HEK293 (cell line): Measurements from ENCODE around the gene GNAT1.

ENCODE experiments used
- CTCF ChIA-PET: fragments of 350-600 bp; formaldehyde crosslinking; extraction: SDS; loops from one replicate; lab custom pipeline; 2021; ENCODE audit warnings: antibody characterized with exemption; lab: Yijun Ruan, JAX
- POLR2A ChIA-PET: fragments of 300-600 bp; formaldehyde crosslinking; extraction: SDS; loops from one replicate; lab custom pipeline; 2020; ENCODE audit warnings: antibody characterized with exemption, inconsistent platforms; lab: Yijun Ruan, JAX
- H3K27ac ChIP-seq: fragments of 200-500 bp; sonication (Bioruptor generic); 2 replicates; pipeline ENCODE4 v1.5.1; 2014; ENCODE audit warnings: low read depth, low read length, control low read depth, inconsistent platforms; ENCODE audit errors: extremely low read depth
- H3K36me3 ChIP-seq, 2 experiments: fragments of 200-500 bp in 1 of 2; sonication (Bioruptor generic) in 1 of 2; 1 replicate in 1 of 2; 2 replicates in 1 of 2; pipeline ENCODE4 v1.5.1; 2014 to 2017; ENCODE audit warnings: inconsistent platforms in 2 of 2, low read length in 2 of 2; ENCODE audit not compliant: control insufficient read depth in 2 of 2, insufficient read depth in 1 of 2
- H3K4me1 ChIP-seq: fragments of 200-500 bp; sonication (Bioruptor generic); 2 replicates; pipeline ENCODE4 v1.5.1; 2014; ENCODE audit warnings: mild to moderate bottlenecking, low read length, inconsistent platforms; ENCODE audit not compliant: control insufficient read depth, insufficient read depth
- H3K4me3 ChIP-seq: 2 replicates; pipeline ENCODE4 v1.5.1; 2011; ENCODE audit warnings: low read depth, mild to moderate bottlenecking, control low read depth, low read length, moderate library complexity
- H3K9me3 ChIP-seq: fragments of 200-500 bp; sonication (Bioruptor generic); 2 replicates; pipeline ENCODE4 v1.5.1; 2014; ENCODE audit warnings: low read depth, low read length, inconsistent platforms; ENCODE audit not compliant: control insufficient read depth, insufficient read depth
- BCL11A ChIP-seq: fragments of 450-650 bp; formaldehyde crosslinking; IDR thresholded peaks from 2 replicates; pipeline ENCODE4 v1.5.1; 2016; ENCODE audit warnings: low read depth, missing biosample characterization, missing genetic modification characterization
- GLI4 ChIP-seq: fragments of 450-650 bp; formaldehyde crosslinking; IDR thresholded peaks from 2 replicates; pipeline ENCODE4 v1.5.1; 2016; ENCODE audit warnings: missing biosample characterization, missing genetic modification characterization
- GLIS1 ChIP-seq: fragments of 450-650 bp; formaldehyde crosslinking; IDR thresholded peaks from 2 replicates; pipeline ENCODE4 v1.5.1; 2016; ENCODE audit warnings: missing biosample characterization, missing genetic modification characterization
- HOXD13 ChIP-seq: sonication (generic); formaldehyde crosslinking; IDR thresholded peaks from 2 replicates; pipeline ENCODE4 v1.8.0; 2022; ENCODE audit warnings: missing genetic modification reagents, borderline replicate concordance
- ZBTB7A ChIP-seq: fragments of 450-650 bp; formaldehyde crosslinking; IDR thresholded peaks from 2 replicates; pipeline ENCODE4 v1.5.1; 2016; ENCODE audit warnings: low read depth, missing biosample characterization, missing genetic modification characterization
- ZFP69B ChIP-seq: fragments of 450-650 bp; formaldehyde crosslinking; IDR thresholded peaks from 2 replicates; pipeline ENCODE4 v1.5.1; 2016; ENCODE audit warnings: missing biosample characterization, missing genetic modification characterization
- ZIC2 ChIP-seq: fragments of 450-650 bp; formaldehyde crosslinking; IDR thresholded peaks from 2 replicates; pipeline ENCODE4 v1.5.1; 2016; ENCODE audit warnings: missing biosample characterization, missing genetic modification characterization
- ZNF155 ChIP-seq: fragments of 450-650 bp; formaldehyde crosslinking; IDR thresholded peaks from 2 replicates; pipeline ENCODE4 v1.5.1; 2016; ENCODE audit warnings: missing biosample characterization, missing genetic modification characterization
- ZNF174 ChIP-seq: fragments of 450-650 bp; formaldehyde crosslinking; IDR thresholded peaks from 2 replicates; pipeline ENCODE4 v1.5.0; 2017; ENCODE audit warnings: missing biosample characterization, mild to moderate bottlenecking, missing genetic modification characterization
- ZNF311 ChIP-seq: fragments of 450-650 bp; formaldehyde crosslinking; IDR thresholded peaks from 2 replicates; pipeline ENCODE4 v1.5.1; 2017; ENCODE audit warnings: missing biosample characterization, missing genetic modification characterization, borderline replicate concordance
- ZNF473 ChIP-seq: fragments of 450-650 bp; formaldehyde crosslinking; IDR thresholded peaks from 2 replicates; pipeline ENCODE4 v1.5.1; 2017; ENCODE audit warnings: missing biosample characterization, missing genetic modification characterization
- ZNF530 ChIP-seq: fragments of 450-650 bp; formaldehyde crosslinking; IDR thresholded peaks from 2 replicates; pipeline ENCODE4 v1.5.1; 2016; ENCODE audit warnings: low read depth, missing biosample characterization, missing genetic modification characterization
- ZNF544 ChIP-seq: fragments of 450-650 bp; formaldehyde crosslinking; IDR thresholded peaks from 2 replicates; pipeline ENCODE4 v1.5.0; 2017; ENCODE audit warnings: missing biosample characterization, missing genetic modification characterization
- ZNF548 ChIP-seq: fragments of 450-650 bp; formaldehyde crosslinking; IDR thresholded peaks from 2 replicates; pipeline ENCODE4 v1.5.1; 2016; ENCODE audit warnings: missing biosample characterization, missing genetic modification characterization
- ZNF558 ChIP-seq: fragments of 450-650 bp; formaldehyde crosslinking; IDR thresholded peaks from 2 replicates; pipeline ENCODE4 v1.5.1; 2016; ENCODE audit warnings: missing biosample characterization, missing genetic modification characterization
- ZNF600 ChIP-seq: fragments of 450-650 bp; formaldehyde crosslinking; IDR thresholded peaks from 2 replicates; pipeline ENCODE4 v1.5.1; 2016; ENCODE audit warnings: missing biosample characterization, missing genetic modification characterization
- ZNF623 ChIP-seq: fragments of 450-650 bp; formaldehyde crosslinking; IDR thresholded peaks from 2 replicates; pipeline ENCODE4 v1.5.1; 2016; ENCODE audit warnings: missing biosample characterization, missing genetic modification characterization
- ZNF707 ChIP-seq: fragments of 450-650 bp; formaldehyde crosslinking; IDR thresholded peaks from 2 replicates; pipeline ENCODE4 v1.5.1; 2016; ENCODE audit warnings: missing biosample characterization, missing genetic modification characterization
- ZNF76 ChIP-seq: fragments of 450-650 bp; formaldehyde crosslinking; IDR thresholded peaks from 2 replicates; pipeline ENCODE4; 2016; ENCODE audit warnings: low read depth, missing biosample characterization, missing genetic modification characterization, borderline replicate concordance
- ZNF785 ChIP-seq: fragments of 450-650 bp; formaldehyde crosslinking; IDR thresholded peaks from 2 replicates; pipeline ENCODE4 v1.5.1; 2016; ENCODE audit warnings: missing biosample characterization, missing genetic modification characterization
- TF ChIP-seq, protein P1 (sequence below): fragments of 450-650 bp; formaldehyde crosslinking; IDR thresholded peaks from 2 replicates; pipeline ENCODE4 v1.5.1; 2016; ENCODE audit warnings: missing biosample characterization, missing genetic modification characterization
- TF ChIP-seq, protein P2 (sequence below): fragments of 450-650 bp; formaldehyde crosslinking; IDR thresholded peaks from 2 replicates; pipeline ENCODE4 v1.5.1; 2016; ENCODE audit warnings: missing biosample characterization, missing genetic modification characterization
- TF ChIP-seq, protein P3 (sequence below): fragments of 450-650 bp; formaldehyde crosslinking; IDR thresholded peaks from 2 replicates; pipeline ENCODE4 v1.5.1; 2016; ENCODE audit warnings: missing biosample characterization, missing genetic modification characterization
- TF ChIP-seq, protein P4 (sequence below): fragments of 450-650 bp; formaldehyde crosslinking; IDR thresholded peaks from 2 replicates; pipeline ENCODE4 v1.5.1; 2017; ENCODE audit warnings: missing biosample characterization, missing genetic modification characterization

Gene GNAT1

DNA sequence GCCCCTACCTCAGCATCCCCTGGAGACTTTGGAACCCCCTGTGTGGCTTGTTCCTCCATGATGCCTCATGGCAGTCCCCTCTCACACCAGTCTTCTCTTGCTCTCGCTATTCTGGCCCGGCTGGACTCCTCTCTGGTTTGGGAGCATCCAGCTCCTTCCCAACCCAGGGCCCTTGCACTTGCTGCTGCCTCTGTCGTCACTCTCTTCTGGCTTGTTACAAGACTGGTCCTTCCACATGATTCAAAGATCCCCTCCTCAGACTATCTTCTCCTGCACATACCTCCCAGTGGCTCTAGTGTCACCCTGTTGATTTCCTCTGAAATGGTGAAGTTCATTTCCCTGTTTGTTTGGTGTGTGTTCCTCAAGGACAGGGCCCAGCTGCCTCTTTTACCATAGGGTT, 38.1 kb downstream of the GNAT1 start:
- no peak overlapping the region for H3K27ac ChIP-seq
- POLR2A ChIA-PET, result interaction anchor here (0.8 kb wide), 1 partner anchor 17 kb away, joined by 3 read pairs; no protein-coding TSS in a partner anchor
- CTCF ChIA-PET, result interaction anchor here (0.7 to 6.2 kb wide), 11 partner anchors 9 to 95 kb away, joined by 3 to 56 read pairs (median 4); no protein-coding TSS in a partner anchor

DNA sequence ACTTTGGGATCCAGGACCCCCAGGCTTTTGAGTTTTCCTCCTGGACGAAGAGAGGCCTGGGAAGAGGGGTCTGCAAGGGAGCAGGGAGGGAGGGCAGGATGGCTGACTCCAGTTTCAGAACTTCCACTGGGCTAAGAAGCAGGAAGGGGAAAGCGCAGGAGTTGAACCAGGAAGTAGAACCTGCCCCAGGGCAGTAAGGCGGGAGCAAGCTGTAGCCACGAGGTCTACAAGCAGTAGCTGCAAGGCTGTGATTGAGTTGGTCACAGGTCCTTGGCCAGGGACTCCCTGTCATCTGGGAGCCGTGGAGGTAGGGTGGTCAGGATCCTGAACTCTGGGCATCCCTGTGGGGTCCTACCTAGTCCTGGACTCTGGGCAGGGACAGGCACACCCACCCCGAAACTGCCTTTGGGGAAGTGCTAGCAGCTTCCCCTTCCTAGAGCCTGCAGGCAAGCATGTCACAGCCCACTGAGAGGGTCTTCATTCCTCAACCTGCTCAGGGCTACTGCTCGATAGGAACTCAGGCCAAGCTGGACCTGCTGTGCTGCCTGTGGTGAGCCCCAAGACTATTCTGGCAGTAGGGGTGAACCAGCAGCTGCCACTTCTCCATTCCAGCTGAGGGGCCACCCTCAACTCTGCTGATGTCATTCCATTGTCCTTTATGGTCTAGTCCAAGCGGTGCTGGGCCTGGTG, 38.8 kb downstream of the GNAT1 start:
- H3K27ac ChIP-seq, result no peak overlapping the region
- peaks cover 3% of the 10 kb centered on the region; the same call in 1 of the 2 replicates for H3K4me1 ChIP-seq
- ChIA-PET POLR2A (interaction anchor here (0.8 kb wide), 1 partner anchor 16 kb away, joined by 3 read pairs; no protein-coding TSS in a partner anchor), CTCF (interaction anchor here (0.9 to 6.2 kb wide), 7 partner anchors 8 to 95 kb away, joined by 4 to 56 read pairs (median 6); no protein-coding TSS in a partner anchor)
- H3K4me3 ChIP-seq, result no peak overlapping the region
- H3K9me3 ChIP-seq, result no peaks in the 10 kb centered on the region
- TF ChIP-seq ZBTB7A, result no peak
- no peak for TF ChIP-seq ZNF544
- no peak for TF ChIP-seq ZNF174 (tag by site-specific recombination)
- TF ChIP-seq ZFP69B (tag by site-specific recombination), result no peak
- no peak for TF ChIP-seq ZNF785 (tag by site-specific recombination)
- no peak for TF ChIP-seq ZNF311
- TF ChIP-seq ZNF76, result no peak
- TF ChIP-seq, protein P1, sequence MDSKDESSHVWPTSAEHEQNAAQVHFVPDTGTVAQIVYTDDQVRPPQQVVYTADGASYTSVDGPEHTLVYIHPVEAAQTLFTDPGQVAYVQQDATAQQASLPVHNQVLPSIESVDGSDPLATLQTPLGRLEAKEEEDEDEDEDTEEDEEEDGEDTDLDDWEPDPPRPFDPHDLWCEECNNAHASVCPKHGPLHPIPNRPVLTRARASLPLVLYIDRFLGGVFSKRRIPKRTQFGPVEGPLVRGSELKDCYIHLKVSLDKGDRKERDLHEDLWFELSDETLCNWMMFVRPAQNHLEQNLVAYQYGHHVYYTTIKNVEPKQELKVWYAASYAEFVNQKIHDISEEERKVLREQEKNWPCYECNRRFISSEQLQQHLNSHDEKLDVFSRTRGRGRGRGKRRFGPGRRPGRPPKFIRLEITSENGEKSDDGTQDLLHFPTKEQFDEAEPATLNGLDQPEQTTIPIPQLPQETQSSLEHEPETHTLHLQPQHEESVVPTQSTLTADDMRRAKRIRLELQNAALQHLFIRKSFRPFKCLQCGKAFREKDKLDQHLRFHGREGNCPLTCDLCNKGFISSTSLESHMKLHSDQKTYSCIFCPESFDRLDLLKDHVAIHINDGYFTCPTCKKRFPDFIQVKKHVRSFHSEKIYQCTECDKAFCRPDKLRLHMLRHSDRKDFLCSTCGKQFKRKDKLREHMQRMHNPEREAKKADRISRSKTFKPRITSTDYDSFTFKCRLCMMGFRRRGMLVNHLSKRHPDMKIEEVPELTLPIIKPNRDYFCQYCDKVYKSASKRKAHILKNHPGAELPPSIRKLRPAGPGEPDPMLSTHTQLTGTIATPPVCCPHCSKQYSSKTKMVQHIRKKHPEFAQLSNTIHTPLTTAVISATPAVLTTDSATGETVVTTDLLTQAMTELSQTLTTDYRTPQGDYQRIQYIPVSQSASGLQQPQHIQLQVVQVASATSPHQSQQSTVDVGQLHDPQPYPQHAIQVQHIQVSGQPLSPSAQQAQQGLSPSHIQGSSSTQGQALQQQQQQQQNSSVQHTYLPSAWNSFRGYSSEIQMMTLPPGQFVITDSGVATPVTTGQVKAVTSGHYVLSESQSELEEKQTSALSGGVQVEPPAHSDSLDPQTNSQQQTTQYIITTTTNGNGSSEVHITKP (tag by site-specific recombination), result peak; percentile 63
- TF ChIP-seq BCL11A, result no peak
- peak; percentile 58 for TF ChIP-seq ZIC2 (tag by site-specific recombination)
- TF ChIP-seq HOXD13 (CRISPR knock-in tag), result no peak
- TF ChIP-seq ZNF530 (tag by site-specific recombination), result no peak
- H3K36me3 ChIP-seq, result no peaks in the 10 kb centered on the region

More for the DNA sequence above, 38.1 kb downstream of the GNAT1 start:
- TF ChIP-seq GLIS1 (no peak), ZNF623 (tag by site-specific recombination) (peak; percentile 63)
- TF ChIP-seq, all 188 proteins: peak for 1
- Histone ChIP-seq H3K4me3 (no peak overlapping the region), H3K9me3 (no peaks in the 10 kb centered on the region), H3K4me1 (peaks cover 3% of the 10 kb centered on the region; the same call in 1 of the 2 replicates), H3K36me3 (no peaks in the 10 kb centered on the region)

DNA sequence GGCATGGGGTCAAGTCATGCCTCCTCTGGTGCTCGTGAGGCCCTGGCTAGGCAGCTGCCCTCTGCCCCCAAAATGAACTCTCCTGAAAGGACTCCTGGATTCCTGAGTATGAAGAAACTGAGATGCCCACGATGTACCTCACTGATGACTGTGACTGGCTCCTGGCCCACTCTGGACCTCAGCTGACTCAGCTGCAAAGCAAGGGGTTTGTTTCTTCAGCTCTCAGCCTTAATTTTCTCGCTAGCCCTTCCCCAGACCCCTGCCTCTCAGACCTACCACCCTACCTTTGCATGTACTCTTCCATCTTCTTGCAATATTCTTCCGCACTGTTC, 39.4 kb downstream of the GNAT1 start:
- Histone ChIP-seq H3K36me3 (no peaks in the 10 kb centered on the region), H3K4me1 (peaks cover 3% of the 10 kb centered on the region; the same call in 1 of the 2 replicates), H3K27ac (no peak overlapping the region), H3K4me3 (no peak overlapping the region), H3K9me3 (no peaks in the 10 kb centered on the region)
- POLR2A ChIA-PET, result interaction anchor here (0.6 kb wide), 1 partner anchor 60 kb away, joined by 7 read pairs; no protein-coding TSS in a partner anchor
- CTCF ChIA-PET, result interaction anchor here (1.3 to 6.2 kb wide), 3 partner anchors 9 to 36 kb away, joined by 6 to 56 read pairs (median 6); no protein-coding TSS in a partner anchor
- TF ChIP-seq GLI4 (no peak), ZNF473 (tag by site-specific recombination) (no peak), ZNF707 (tag by site-specific recombination) (no peak), ZNF600 (no peak), ZNF558 (tag by site-specific recombination) (no peak), ZNF548 (tag by site-specific recombination) (no peak), ZNF155 (tag by site-specific recombination) (no peak)
- TF ChIP-seq, protein P2, sequence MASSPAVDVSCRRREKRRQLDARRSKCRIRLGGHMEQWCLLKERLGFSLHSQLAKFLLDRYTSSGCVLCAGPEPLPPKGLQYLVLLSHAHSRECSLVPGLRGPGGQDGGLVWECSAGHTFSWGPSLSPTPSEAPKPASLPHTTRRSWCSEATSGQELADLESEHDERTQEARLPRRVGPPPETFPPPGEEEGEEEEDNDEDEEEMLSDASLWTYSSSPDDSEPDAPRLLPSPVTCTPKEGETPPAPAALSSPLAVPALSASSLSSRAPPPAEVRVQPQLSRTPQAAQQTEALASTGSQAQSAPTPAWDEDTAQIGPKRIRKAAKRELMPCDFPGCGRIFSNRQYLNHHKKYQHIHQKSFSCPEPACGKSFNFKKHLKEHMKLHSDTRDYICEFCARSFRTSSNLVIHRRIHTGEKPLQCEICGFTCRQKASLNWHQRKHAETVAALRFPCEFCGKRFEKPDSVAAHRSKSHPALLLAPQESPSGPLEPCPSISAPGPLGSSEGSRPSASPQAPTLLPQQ (tag by site-specific recombination), result no peak
- TF ChIP-seq, protein P3, sequence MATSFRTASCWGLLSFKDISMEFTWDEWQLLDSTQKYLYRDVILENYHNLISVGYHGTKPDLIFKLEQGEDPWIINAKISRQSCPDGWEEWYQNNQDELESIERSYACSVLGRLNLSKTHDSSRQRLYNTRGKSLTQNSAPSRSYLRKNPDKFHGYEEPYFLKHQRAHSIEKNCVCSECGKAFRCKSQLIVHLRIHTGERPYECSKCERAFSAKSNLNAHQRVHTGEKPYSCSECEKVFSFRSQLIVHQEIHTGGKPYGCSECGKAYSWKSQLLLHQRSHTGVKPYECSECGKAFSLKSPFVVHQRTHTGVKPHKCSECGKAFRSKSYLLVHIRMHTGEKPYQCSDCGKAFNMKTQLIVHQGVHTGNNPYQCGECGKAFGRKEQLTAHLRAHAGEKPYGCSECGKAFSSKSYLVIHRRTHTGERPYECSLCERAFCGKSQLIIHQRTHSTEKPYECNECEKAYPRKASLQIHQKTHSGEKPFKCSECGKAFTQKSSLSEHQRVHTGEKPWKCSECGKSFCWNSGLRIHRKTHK (tag by site-specific recombination), result no peak
- TF ChIP-seq, protein P4, sequence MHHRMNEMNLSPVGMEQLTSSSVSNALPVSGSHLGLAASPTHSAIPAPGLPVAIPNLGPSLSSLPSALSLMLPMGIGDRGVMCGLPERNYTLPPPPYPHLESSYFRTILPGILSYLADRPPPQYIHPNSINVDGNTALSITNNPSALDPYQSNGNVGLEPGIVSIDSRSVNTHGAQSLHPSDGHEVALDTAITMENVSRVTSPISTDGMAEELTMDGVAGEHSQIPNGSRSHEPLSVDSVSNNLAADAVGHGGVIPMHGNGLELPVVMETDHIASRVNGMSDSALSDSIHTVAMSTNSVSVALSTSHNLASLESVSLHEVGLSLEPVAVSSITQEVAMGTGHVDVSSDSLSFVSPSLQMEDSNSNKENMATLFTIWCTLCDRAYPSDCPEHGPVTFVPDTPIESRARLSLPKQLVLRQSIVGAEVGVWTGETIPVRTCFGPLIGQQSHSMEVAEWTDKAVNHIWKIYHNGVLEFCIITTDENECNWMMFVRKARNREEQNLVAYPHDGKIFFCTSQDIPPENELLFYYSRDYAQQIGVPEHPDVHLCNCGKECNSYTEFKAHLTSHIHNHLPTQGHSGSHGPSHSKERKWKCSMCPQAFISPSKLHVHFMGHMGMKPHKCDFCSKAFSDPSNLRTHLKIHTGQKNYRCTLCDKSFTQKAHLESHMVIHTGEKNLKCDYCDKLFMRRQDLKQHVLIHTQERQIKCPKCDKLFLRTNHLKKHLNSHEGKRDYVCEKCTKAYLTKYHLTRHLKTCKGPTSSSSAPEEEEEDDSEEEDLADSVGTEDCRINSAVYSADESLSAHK, result no peak
